ENCODE measurements around the gene NUDCD3. TPM values are rescaled to one million over a fixed set of nuclear protein-coding genes. Genes with fewer than 3 reads are reported as not detected.

NUDCD3 gene
- total RNA-seq, 1 donor from 2014 or later, result 43.5 TPM

GRCh38 chr7:44524811-44525388, 34.4 kb upstream of the NUDCD3 start:
- H3K4me3 ChIP-seq (ENCODE audit: low read depth, low read length), result no peak overlapping the region
- DNase-seq (ENCODE audit: low read depth), result no peak
- TF ChIP-seq CTCF (conservative IDR thresholded peaks at IDR 0.05; ENCODE audit: low read depth, low read length), result no peak

- no peak overlapping the region for H3K4me3 ChIP-seq (ENCODE audit: low read depth, low read length)
- no peak for TF ChIP-seq CTCF (conservative IDR thresholded peaks at IDR 0.05; ENCODE audit: low read depth, low read length)
- DNase-seq (ENCODE audit: low read depth), result no peak
Measured at GRCh38 chr7:44522315-44522714, 31.9 kb upstream of the NUDCD3 start.

GRCh38 chr7:44521347-44522095, 31.1 kb upstream of the NUDCD3 start:
- DNase-seq (ENCODE audit: low read depth), result no peak
- no peak for TF ChIP-seq CTCF (conservative IDR thresholded peaks at IDR 0.05; ENCODE audit: low read depth, low read length)
- no peak overlapping the region for H3K4me3 ChIP-seq (ENCODE audit: low read depth, low read length)

- no peak for DNase-seq (ENCODE audit: low read depth)
- TF ChIP-seq CTCF (conservative IDR thresholded peaks at IDR 0.05; ENCODE audit: low read depth, low read length), result no peak
- no peak overlapping the region for H3K4me3 ChIP-seq (ENCODE audit: low read depth, low read length)
Measured at GRCh38 chr7:44520574-44520973, 30.1 kb upstream of the NUDCD3 start.

- no peak for DNase-seq (ENCODE audit: low read depth)
- TF ChIP-seq CTCF (conservative IDR thresholded peaks at IDR 0.05; ENCODE audit: low read depth, low read length), result no peak
- no peak overlapping the region for H3K4me3 ChIP-seq (ENCODE audit: low read depth, low read length)
Measured at GRCh38 chr7:44519546-44519945, 29.1 kb upstream of the NUDCD3 start.

GRCh38 chr7:44518761-44519160, 28.3 kb upstream of the NUDCD3 start:
- no peak for TF ChIP-seq CTCF (conservative IDR thresholded peaks at IDR 0.05; ENCODE audit: low read depth, low read length)
- no peak overlapping the region for H3K4me3 ChIP-seq (ENCODE audit: low read depth, low read length)
- no peak for DNase-seq (ENCODE audit: low read depth)

GRCh38 chr7:44517175-44517574, 26.7 kb upstream of the NUDCD3 start:
- no peak for TF ChIP-seq CTCF (conservative IDR thresholded peaks at IDR 0.05; ENCODE audit: low read depth, low read length)
- H3K4me3 ChIP-seq (ENCODE audit: low read depth, low read length), result no peak overlapping the region
- DNase-seq (ENCODE audit: low read depth), result no peak
